Activated T-cell treated with anti-CD3 and anti-CD28 coated beads for 1 hour (primary cell): ENCODE results near the gene RHOBTB3.
"Not testable (repeated sequence)": the region's sequence is repeated elsewhere in the genome, so short reads cannot be mapped to it uniquely, and the experiment has no call there.

Source experiments
- DNase-seq: peaks from one replicate; pipeline ENCODE4 v3.0.0-alpha.2; 2020; ENCODE audit warnings: low read depth

RHOBTB3 gene

GRCh38 chr5:95713246-95713645, 17.9 kb upstream of the RHOBTB3 start:
- DNase-seq, result not testable (repeated sequence)

GRCh38 chr5:95713960-95714710, 17.0 kb upstream of the RHOBTB3 start:
- no peak for DNase-seq

- no peak for DNase-seq
Observed at GRCh38 chr5:95715799-95716461, 15.2 kb upstream of the RHOBTB3 start.

- DNase-seq, result no peak
Observed at GRCh38 chr5:95717439-95717838, 13.7 kb upstream of the RHOBTB3 start.

- no peak for DNase-seq
Observed at GRCh38 chr5:95718203-95718602, 12.9 kb upstream of the RHOBTB3 start.

- no peak for DNase-seq
Observed at GRCh38 chr5:95718738-95719137, 12.4 kb upstream of the RHOBTB3 start.

GRCh38 chr5:95720094-95720786, 10.9 kb upstream of the RHOBTB3 start:
- DNase-seq, result no peak

GRCh38 chr5:95721582-95722295, 9.4 kb upstream of the RHOBTB3 start:
- no peak for DNase-seq

- DNase-seq, result no peak
Observed at GRCh38 chr5:95723632-95724369, 7.3 kb upstream of the RHOBTB3 start.

- no peak for DNase-seq
Observed at GRCh38 chr5:95725071-95725820, 5.9 kb upstream of the RHOBTB3 start.

- no peak for DNase-seq
Observed at GRCh38 chr5:95725937-95726810, 5.0 kb upstream of the RHOBTB3 start.

GRCh38 chr5:95726811-95727763, 4.0 kb upstream of the RHOBTB3 start:
- DNase-seq, result no peak

GRCh38 chr5:95727764-95728191, 3.4 kb upstream of the RHOBTB3 start:
- DNase-seq, result no peak

- no peak for DNase-seq
Observed at GRCh38 chr5:95728494-95729114, 2.5 kb upstream of the RHOBTB3 start.

- no peak for DNase-seq
Observed at GRCh38 chr5:95729115-95730010, 1.8 kb upstream of the RHOBTB3 start.

- no peak for DNase-seq
Observed at GRCh38 chr5:95730011-95730700, 980 bp upstream of the RHOBTB3 start.
